LoVo (cell line): Measurements from ENCODE around the gene KCNMA1.

Experiments used
- DNase-seq: peaks from one replicate; pipeline ENCODE4 v3.0.0-alpha.2; 2016; ENCODE audit warnings: low spot score

The KCNMA1 gene

GRCh38 chr10:77240706-77241349 is 396.8 kb downstream of the KCNMA1 start:
- no peak for DNase-seq

GRCh38 chr10:77240041-77240652 is 397.5 kb downstream of the KCNMA1 start:
- DNase-seq: no peak

- no peak for DNase-seq
Observed at GRCh38 chr10:77237120-77237519, 400.5 kb downstream of the KCNMA1 start.

- peak; percentile 14 for DNase-seq
Observed at GRCh38 chr10:77236700-77237099, 400.9 kb downstream of the KCNMA1 start.

GRCh38 chr10:77236029-77236428 is 401.6 kb downstream of the KCNMA1 start:
- DNase-seq: no peak

- no peak for DNase-seq
Observed at GRCh38 chr10:77234599-77234998, 403.0 kb downstream of the KCNMA1 start.

- no peak for DNase-seq
Observed at GRCh38 chr10:77233466-77233865, 404.1 kb downstream of the KCNMA1 start.

- DNase-seq: no peak
Observed at GRCh38 chr10:77231884-77232610, 405.6 kb downstream of the KCNMA1 start.

GRCh38 chr10:77231375-77231774 is 406.2 kb downstream of the KCNMA1 start:
- no peak for DNase-seq

GRCh38 chr10:77230194-77230593 is 407.4 kb downstream of the KCNMA1 start:
- DNase-seq: no peak

- DNase-seq: no peak
Observed at GRCh38 chr10:77229704-77230103, 407.9 kb downstream of the KCNMA1 start.

- DNase-seq: no peak
Observed at GRCh38 chr10:77228559-77228958, 409.0 kb downstream of the KCNMA1 start.

GRCh38 chr10:77226853-77227565 is 410.6 kb downstream of the KCNMA1 start:
- no peak for DNase-seq

- DNase-seq: no peak
Observed at GRCh38 chr10:77226452-77226851, 411.2 kb downstream of the KCNMA1 start.

GRCh38 chr10:77226020-77226419 is 411.6 kb downstream of the KCNMA1 start:
- DNase-seq: no peak

- no peak for DNase-seq
Observed at GRCh38 chr10:77223526-77224460, 413.8 kb downstream of the KCNMA1 start.

- no peak for DNase-seq
Observed at GRCh38 chr10:77220150-77220549, 417.5 kb downstream of the KCNMA1 start.

- no peak for DNase-seq
Observed at GRCh38 chr10:77219046-77219445, 418.6 kb downstream of the KCNMA1 start.

- DNase-seq: no peak
Observed at GRCh38 chr10:77214799-77215198, 422.8 kb downstream of the KCNMA1 start.

GRCh38 chr10:77212632-77213031 is 425.0 kb downstream of the KCNMA1 start:
- no peak for DNase-seq

- no peak for DNase-seq
Observed at GRCh38 chr10:77210645-77211044, 427.0 kb downstream of the KCNMA1 start.
